Spleen (tissue), 7 donors: ENCODE data around the gene MARCHF10.

Experiments used
- POLR2A ChIP-seq, 3 donors: fragments of 450-650 bp; IDR thresholded peaks; one replicate each; pipeline ENCODE4 v1.5.1; 2017; ENCODE audit warnings: antibody characterized with exemption in 3 of 3, mild to moderate bottlenecking in 1 of 3
- POLR2AphosphoS5 ChIP-seq, 3 donors: sonication (generic); formaldehyde crosslinking; IDR thresholded peaks; one replicate each; pipeline ENCODE4 v1.5.1; 2017; ENCODE audit warnings: antibody characterized with exemption in 3 of 3
- TF ChIP-seq, protein P1 (sequence below), 11 experiments: fragments of 200-600 bp in 7 of 11; fragments of 450-650 bp in 4 of 11; sonication (generic) in 4 of 11; IDR thresholded peaks in 8 of 11; conservative IDR thresholded peaks in 3 of 11; 1 replicate in 7 of 11; 2 replicates in 4 of 11; pipeline versions ENCODE4 v1.4.0 to v1.8.0; 2016 to 2021; ENCODE audit warnings: antibody characterized with exemption in 11 of 11, inconsistent platforms in 4 of 11, mild to moderate bottlenecking in 1 of 11
- donor health status: DM: no; HTN: no; CAD: no; lungs with moderate emphysema.
- donor health status: DM: no; HTN: no; CAD: no.
- donor health status: DM: no; HTN: no; CAD: no.

DNA sequence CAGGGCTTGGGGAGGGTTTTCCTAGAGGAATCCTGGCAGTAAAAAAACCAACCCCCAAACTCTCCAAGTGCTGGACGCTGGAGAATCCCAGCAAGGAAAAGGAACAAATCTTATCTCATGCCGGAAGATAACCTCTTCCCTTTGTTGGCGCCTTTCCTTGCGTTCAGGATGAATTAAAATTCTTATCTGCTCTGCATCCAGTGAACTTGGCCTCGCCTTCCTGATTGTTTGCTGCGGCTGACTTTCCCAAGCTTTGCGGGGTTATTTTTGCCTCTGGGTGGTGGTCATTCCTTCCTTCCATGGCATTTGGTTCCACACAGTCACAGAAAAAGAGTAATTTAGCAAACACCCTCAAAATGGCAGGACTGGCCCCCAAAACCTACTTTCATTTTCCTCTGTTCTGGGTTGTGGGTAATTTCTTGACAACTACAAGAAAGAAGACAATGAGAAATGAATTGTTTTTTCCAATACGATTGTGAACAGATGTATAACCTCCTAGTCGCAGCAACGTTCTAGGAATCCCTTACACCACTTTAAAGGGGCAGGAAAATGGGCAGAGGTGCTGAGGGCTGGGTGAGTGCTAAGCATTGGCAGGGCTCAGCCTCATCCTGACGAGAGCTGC lies 102.8 kb downstream of the MARCHF10 start:
- TF ChIP-seq POLR2A (IDR thresholded peaks at IDR 0.05) (no peak), POLR2AphosphoS5 (IDR thresholded peaks at IDR 0.05) (peak in 1 of 3 donors; percentile 44)
- TF ChIP-seq, protein P1, sequence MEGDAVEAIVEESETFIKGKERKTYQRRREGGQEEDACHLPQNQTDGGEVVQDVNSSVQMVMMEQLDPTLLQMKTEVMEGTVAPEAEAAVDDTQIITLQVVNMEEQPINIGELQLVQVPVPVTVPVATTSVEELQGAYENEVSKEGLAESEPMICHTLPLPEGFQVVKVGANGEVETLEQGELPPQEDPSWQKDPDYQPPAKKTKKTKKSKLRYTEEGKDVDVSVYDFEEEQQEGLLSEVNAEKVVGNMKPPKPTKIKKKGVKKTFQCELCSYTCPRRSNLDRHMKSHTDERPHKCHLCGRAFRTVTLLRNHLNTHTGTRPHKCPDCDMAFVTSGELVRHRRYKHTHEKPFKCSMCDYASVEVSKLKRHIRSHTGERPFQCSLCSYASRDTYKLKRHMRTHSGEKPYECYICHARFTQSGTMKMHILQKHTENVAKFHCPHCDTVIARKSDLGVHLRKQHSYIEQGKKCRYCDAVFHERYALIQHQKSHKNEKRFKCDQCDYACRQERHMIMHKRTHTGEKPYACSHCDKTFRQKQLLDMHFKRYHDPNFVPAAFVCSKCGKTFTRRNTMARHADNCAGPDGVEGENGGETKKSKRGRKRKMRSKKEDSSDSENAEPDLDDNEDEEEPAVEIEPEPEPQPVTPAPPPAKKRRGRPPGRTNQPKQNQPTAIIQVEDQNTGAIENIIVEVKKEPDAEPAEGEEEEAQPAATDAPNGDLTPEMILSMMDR (IDR thresholded peaks at IDR 0.05 in 8 of 11, conservative IDR thresholded peaks at IDR 0.05 in 3 of 11), result no peak
